Raji (cell line): ENCODE data around the gene TP53RK.

Experiments used
- POLR2A ChIP-seq: IDR thresholded peaks from 2 replicates; pipeline ENCODE4 v1.6.1; 2011; ENCODE audit warnings: low read depth, low read length, control low read depth; ENCODE audit not compliant: insufficient read depth

TP53RK gene

DNA sequence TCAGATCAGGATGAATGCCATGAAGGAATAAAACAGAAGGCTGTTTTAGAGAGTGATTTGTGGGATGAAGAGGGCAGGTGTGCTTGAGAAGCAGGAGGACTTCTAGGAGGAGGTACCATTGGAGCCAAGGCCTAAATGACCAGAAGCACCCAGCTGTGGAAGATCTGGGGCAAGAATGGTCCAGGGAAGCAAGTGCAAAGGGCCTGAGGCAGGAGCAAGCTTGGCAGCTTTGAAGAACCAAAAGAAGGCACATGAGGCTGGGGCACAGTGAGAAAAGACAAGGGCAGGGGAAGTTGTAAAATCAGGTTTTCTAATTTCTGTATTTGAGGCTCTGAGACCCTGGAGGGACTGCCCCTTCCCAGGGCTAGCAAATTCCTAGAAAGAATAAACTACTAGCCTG, 47.8 kb downstream of the TP53RK start:
- TF ChIP-seq POLR2A, result no peak

DNA sequence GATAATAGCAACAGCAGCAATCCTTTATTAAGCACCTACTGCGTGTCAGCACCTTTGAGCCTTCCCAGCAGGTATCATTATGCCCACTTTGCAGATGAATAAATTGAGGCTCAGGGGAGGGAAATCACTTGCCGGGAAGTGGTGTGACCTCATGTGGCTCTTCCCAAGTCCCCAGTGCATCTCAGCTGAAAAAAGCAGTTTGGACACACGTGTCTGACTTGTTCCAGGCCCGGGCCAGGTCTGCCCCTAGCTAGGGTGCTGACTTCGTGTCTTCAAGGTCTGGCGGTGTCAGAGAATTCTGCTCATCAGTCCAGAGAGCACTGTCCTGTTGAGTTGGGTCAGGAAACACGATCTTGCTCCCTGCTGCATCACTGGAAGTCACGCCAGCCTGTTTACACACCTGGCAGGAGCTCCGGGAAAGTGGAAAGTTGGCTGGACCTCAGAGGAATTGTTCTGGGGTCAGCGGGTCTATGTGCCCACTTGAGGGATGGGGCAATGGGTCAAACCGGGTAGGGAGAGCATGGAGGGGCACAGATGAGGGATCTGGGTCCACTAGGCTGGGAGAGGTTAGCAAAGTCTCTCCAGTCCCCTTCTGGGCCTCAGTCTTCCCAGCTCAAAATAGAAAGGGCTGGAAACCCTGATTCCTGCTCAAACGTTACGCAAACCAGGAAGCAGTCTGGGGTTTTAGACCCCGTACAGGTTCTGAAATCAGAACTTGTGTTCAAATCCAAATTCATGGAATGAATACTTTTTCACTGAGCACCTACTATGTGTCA, 48.5 kb downstream of the TP53RK start:
- TF ChIP-seq POLR2A, result no peak

DNA sequence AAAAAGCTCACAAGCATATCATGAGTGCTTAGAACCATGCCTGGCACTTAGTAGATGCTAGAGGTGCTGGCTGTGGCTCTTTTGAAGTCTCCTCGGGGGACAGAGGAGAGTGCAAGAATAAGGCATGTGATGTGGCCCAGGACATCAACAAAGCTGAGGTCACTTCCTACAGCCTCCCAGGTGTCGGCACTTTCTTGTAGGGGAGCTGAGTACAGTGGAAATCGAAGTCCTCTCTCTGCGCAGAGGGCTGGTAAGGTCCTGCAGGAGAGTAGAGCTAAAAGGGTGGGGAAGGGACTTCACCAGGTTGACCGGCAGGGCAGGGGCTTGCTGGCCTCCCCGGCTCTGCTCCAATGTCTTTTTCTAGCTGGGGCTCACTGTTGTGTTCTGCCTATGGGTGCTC, 49.2 kb downstream of the TP53RK start:
- no peak for TF ChIP-seq POLR2A

DNA sequence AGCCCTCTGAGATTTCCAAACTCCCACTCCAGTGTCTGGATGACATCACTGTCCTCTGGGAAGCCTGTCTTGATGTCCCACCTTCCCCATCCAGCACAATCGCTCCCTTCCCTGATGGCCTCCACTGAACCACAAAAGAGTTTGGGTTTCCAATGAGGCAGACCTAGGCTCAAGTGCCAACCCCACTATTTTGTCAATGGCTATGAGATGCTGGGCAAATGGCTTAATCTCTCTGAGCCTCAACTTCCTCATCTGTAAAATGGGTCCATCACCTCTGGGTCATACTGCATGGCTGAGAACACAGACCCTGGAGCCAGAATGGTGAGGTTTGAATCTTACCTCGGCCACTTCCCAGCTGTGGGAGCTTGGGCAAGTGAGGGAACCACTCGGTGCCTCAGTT, 49.7 kb downstream of the TP53RK start:
- TF ChIP-seq POLR2A, result no peak

DNA sequence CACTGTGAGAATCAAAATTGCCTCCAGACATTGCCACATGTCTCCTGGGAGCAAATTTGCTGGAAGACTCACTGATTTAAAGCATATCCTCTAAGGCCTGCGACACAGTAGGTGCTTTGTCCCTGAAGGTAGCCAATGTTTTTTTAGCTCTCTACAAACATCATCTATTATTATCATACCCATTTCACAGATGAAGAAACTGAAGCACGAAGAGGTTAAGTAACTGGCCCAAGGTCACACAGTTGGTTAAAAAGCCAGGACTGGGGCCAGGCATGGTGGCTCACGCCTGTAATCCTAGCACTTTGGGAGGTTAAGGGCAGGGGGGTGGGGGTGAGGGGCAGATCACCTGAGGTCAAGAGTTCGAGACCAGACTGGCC, 50.4 kb downstream of the TP53RK start:
- TF ChIP-seq POLR2A, result no peak

DNA sequence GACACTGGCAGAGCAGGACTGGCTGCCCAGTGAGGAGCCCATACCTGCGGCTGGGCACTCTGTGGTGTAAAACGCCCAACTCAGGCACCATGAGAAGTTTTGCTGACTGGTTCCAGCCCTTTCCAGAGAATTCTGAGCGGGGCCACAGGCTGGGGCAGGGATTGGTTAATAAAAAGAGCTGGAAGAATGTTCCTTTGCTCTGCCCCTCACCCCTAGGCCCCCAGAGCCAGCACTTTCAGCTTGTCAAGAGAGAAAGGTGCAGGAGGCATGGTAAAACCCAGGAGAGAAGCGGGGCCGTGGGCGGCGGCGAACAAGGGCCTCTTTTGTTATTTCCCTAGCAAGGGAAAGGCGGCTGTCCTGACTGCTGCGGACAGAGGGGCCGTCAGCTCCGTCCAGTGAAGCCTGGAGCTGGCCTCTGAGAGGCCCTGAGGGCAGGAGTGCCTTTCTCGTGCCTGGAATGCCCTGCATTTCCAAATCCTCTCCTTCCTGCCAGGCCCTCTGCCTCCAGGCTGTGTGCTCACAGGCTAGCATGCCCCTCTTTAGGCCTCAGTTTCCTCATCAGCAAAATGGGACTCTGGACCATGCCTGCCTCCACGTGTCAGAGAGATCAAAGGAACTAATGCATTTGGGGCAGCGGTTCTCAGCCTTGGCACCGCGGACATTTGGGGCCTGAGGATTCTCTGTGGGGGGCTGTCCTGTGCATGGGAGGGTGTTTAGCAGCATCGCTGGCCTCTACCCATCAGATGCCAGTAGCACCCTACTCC, 50.9 kb downstream of the TP53RK start:
- TF ChIP-seq POLR2A, result no peak

DNA sequence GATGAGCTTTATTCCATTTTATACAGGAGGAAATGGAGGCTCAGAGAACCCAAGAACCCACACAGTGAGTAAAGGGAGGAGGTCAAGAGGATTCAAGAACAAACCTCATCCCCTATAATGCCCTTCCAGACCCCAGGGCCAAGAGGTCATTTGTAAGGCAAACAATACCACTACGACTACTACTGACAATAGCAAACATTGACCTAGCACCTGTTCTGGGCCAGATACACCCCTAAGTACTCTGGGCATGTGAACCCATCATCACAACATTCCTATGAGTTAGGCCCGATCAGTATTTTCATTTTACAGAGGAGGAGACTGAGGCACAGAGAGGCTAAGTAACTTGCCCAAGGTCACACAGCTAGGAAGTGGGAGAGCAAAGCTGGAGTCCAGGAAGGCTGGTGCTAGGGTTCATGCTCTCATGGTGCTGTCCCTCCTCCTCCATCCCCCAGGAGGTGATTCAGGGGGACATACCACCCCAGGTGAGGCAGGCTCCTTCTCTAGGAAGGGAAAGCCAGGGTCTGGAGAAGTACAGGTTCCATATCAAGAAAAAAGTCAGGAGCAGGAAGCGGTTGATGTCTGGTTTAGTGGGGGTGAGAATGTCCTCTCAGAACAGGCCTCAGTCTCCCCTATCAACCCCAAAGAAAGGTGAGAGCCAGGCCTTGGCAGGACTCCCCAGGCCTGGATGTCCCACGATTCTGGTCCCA, 51.7 kb downstream of the TP53RK start:
- TF ChIP-seq POLR2A, result no peak

DNA sequence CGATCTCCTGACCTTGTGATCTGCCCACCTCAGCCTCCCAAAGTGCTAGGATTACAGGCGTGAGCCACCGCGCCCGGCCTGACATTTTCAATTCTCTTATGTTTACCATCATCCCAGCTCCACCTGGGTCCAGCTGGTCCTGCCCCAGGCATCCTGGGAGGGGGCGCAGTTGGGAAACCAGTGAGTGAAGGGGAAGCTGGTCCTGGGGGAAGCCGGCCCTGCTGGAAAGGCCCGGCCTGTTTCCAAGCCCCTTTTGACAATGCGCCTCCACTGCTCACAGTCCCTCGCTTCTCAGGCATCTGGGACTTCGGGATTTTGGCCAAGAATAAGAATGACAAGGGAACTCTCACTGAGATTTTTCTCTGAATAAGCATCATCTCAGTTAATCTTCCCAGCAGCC, 52.2 kb downstream of the TP53RK start:
- TF ChIP-seq POLR2A, result no peak

DNA sequence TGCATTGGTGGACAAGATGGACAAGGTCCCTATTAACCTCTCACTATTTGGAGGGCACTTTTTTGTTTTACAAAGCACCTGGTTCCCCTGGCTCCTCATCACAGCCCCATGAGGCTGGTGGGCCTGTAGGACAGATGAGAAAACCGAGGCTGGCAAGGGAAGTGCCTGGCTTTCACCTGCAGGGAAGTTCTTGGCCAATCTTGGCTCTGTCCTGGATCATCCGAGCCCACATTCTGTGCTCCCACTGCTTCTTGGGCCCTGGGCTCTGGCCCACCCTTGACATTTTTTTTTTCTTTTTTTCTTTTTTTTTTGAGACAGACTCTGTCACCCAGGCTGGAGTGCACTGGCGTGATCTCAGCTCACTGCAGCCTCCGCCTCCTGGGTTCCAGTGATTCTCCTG, 52.7 kb downstream of the TP53RK start:
- no peak for TF ChIP-seq POLR2A

DNA sequence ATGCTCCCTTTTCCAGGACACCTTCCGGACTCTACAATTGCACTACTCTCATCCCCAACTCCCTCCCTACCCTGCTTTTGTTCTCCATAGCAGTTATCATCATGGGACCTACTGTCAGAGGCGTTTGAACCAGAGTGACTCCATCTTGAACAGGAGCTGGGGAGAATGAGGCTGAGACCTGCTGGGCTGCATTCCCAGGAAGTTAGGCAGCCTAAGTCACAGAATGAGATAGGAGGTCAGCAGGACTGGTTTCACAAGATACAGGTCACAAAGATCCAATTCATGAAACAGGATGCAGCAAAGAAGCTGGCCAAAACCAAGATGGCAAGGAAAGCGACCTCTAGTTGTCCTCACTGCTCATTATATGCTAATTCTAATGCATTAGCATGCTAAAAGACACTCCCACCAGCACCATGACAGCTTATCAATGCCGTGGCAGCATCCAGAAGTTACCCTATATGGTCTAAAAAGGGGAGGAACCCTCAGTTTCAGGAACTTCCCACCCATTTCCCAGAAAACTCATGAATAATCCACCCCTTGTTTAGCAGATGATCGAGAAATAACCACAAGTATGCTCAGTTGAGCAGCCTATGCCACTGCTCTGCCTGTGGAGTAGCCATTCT, 53.6 kb downstream of the TP53RK start:
- no peak for TF ChIP-seq POLR2A

DNA sequence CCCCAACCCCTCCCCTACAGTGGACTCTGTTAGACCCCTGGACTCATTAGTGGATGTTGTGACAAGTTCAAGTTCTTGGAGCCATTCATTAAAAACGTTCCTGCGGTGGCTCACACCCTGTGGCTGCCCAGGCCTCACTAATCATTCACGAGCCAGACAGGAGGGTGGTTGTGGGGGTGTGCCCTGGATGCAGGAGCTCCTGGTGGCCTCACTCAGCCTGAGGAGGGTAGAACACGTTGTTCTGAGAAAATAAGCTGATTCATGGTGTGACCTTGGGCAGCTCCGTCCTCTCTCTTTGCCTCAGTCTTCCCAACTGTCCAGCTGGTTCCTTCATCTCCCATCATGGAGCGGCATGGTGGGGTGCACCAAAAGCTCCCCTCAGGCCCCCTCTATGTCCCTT, 54.7 kb downstream of the TP53RK start:
- TF ChIP-seq POLR2A, result no peak
